HG02759 (cell line): ENCODE results near the gene IER3.
"Not testable (repeated sequence)": the region's sequence is repeated elsewhere in the genome, so short reads cannot be mapped to it uniquely, and the experiment has no call there.

Source experiments
- ATAC-seq: cut with Tn5 transposase; IDR thresholded peaks from one replicate; pipeline ENCODE4 v1.9.1; 2021; ENCODE audit warnings: mild to moderate bottlenecking, moderate library complexity; ENCODE audit not compliant: unreplicated experiment

IER3 gene

DNA sequence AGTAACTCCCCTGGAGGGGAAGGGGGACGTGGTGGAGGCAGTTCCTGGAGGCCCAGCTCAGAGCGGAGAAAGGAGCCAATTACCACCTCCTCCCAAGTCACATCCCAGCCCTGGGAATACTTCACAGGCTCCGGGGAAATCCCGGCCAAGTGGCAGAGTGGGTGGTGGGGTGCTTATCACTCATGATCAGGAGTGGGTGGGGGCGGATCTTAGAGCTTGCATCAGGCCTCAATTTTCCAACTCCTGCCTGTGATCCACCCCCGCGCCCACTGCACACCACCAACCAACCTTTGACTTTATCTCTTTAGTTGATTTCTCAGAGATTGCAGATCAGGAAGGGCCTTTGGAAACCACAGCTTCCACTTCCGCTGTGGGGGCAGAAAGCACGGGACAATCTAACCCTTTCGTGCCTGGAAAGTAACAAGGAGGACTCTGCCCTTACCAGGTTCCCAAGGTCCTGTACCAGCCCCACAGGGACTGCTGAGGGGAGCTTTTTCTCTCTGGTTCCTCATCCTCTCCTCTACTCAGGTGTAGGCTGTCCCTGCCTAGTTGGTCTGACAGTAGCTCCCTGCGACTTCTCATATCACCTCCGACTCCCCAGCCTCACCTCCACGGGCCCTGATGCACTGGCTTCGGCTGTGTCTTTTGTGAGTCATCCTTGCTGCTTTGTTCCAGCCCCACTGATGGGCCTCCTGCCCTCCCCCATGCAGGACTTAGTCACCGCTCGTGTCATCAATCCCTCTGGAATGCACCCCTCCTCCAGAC lies 24.9 kb upstream of the IER3 start:
- ATAC-seq, result no peak

DNA sequence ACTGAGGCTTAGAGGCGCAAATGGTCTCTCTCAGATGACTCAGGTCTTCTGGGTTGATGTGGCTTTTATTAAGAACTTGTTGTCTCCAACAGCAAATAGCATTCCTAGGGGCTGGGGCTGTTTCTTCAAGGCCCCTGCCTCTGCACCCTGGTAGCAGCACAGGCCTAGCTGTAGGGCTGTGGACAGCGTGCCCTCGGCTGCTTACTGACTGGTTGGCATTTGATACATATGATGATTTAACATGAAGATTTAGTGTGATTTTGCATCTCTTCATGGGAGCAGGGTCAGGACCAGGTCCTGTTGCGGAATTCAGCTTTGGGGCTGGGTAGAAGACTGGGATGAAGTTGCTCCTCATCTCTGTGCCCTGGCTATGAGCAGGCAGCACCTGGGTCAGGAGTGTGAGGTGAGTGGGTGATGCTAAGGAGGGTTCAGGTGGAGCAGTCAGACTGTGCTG lies 24.3 kb upstream of the IER3 start:
- no peak for ATAC-seq

DNA sequence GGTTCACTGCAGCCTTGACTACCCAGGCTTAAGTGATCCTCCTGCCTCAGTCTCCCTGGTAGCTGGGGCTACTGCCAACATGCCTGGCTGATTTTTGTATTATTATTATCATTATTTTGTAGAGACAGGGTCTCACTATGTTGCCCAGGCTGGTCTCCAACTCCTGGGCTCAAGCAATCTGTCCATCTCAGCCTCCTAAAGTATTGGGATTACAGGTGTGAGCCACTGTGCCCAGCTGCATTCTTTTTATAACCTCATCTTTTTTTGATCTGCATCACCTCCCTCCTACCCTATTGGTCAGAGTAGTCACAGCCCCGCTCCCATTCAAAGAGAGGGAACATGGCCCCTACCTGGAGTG lies 23.6 kb upstream of the IER3 start:
- ATAC-seq, result no peak

DNA sequence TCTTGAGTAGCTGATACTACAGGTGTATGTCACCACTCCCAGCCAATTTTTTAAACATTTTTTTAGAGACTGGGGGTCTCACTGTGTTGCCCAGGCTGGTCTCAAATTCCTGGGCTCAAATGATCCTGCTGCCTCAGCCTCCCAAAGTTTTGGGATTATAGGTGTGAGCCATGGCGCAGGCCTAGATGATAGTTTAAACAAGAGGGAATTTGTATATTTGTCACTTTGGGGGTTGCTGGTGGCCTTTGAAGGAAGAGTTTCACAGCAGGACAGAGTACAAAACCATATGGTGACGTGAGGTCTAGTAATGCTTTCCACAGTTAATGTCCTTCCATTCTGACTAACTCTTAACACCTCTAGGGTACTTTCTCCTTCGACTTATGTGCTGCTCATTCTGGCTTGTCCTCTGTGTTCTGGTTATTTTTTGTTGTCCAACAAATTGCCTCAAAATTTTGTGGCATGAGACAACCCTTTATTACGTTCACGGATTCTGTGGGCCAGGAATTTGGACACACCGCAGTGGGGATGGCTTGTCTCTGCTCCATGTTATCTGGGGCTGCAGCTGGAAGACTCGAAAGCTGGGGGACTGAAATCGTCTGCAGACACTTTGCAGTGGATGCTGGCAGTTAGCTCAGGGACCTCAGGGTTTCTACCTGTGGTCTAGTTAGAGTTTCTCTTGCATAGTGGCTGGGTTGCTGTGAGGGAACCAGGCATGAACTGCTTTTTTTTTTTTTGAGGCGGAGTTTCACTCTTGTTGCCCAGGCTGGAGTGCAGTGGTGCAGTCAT lies 23.0 kb upstream of the IER3 start:
- peak; percentile 59 for ATAC-seq

DNA sequence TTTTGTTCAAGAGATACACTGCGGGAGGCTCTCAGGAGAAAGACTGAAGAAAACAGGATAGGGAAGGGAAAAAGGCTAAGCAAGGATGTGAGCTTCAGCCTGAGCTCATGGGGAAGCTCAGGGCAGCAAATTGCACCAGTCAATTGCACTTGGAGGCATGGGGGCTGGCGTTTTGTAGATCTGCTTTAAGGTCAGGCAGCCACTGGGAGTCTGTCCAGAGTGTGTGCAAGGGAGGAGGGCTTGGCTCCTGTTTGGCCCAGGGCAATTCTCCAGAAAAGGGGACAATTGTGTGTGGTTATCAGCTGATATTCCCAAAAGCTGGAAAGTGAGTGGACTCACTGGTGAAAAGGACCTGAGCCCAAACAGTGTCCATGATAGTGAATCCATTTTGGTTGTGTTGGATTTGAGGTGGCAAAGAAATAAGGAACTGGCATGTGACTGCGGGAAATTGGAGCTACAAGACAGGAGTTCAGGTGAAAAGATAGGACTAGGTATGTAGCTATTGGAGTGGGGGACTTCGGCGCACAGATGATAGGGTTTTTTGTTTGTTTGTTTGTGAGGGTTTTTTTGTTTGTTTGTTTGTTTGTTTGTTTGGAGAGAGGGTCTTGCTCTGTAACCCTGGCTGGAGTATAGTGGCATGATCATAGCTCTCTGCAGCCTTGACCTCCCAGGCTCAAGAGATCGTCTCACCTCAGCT lies 22.3 kb upstream of the IER3 start:
- ATAC-seq, result no peak

DNA sequence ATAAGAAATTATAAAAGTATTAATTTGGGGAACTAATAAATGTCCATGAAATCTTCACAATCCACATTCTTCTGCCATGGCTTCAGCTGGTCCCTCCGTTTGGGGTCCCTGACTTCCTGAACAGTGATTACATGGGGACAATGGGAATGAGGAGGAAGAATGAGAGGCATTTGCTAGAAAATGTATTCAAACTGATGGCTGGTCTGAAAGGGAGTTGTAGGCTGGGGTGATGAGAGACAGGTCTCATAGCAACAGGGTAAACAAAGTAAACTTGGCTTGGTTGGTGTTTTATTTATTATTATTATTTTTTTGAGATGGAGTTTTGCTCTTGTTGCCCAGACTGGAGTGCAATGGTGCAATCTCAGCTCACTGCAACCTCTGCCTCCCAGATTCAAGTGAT lies 21.1 kb upstream of the IER3 start:
- not testable (repeated sequence) for ATAC-seq

DNA sequence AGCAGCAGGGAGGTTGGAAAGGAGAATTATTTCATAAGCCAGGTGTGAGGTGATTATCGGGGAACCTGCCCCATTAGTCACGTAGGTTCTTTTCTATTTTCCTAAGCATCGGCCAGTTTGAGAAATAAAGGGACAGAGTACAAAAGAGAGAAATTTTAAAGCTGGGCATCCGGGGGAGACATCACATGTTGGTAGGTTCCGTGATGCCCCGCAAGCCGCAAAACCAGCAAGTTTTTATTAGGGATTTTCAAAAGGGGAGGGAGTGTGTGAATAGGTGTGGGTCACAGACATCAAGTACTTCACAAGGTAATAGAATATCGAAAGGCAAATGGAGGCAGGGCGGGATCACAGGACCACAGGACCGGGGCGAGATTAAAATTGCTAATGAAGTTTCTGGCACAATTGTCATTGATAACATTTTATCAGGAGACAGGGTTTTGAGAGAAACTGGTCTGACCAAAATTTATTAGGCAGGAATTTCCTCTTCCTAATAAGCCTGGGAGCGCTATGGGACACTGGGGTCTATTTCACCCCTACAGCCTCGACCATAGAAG lies 20.2 kb upstream of the IER3 start:
- not testable (repeated sequence) for ATAC-seq

DNA sequence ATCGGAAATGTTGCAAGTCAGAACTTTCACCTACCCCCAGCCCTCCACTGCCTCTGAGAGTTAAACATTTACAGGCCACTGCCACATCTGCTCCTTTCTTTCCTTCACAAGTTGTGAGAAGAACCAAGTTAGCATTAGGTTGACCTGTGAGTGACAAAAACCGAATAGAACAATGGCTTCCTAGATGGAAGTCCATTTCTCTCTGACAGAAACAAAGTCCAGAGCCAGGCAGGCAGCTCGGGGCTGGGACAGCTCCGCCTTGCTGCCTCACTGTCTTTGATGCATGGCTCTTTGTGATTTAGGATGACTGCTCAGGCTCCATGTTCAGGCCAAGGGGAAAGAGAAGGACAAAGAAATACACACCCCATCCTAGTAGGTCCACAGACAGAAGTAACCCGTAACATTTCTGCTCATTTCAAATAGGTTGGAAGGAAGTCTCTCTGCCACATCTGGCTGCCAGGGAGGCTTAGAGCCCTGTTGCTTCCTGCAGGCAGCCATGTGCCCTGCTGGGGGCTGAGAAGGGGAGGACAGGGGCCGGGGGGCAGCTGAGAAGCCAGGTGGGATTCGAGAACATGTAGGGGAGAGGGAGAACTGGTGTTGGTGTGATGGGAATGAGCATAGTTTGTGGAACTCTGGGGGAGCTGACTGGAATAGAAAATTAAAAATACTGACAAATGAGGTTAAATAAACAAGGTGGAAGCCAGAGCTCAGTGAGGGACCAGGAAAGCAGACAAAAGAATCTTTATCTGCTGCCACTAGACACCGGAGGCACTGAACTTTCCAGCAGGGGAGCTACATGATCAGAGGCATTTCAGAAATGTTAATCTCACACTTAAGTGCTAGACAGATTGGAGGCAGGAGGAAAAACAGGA lies 19.5 kb upstream of the IER3 start:
- ATAC-seq, result peak; percentile 52

DNA sequence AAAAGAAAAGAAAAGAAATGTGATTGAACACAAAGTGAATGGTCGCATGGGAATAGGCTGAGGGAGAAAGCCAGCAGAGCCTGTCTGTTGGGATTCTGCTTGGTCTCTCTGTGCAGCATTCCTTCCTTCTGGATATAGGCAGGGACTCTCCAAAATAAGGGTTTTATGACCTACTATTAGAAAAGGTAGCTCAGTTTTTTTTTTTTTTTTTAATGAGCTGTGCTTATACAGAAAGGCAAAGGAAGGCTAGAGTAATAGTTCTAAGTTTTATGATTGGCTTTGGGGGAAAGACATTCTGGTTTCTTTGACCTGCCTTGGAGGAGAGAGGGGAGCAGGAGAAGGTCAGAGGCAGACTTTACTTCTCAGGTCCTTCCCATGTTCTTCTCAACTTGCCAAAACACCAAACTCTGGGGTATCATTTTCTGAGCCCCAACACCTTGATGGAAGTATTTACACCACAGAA lies 18.8 kb upstream of the IER3 start:
- no peak for ATAC-seq

DNA sequence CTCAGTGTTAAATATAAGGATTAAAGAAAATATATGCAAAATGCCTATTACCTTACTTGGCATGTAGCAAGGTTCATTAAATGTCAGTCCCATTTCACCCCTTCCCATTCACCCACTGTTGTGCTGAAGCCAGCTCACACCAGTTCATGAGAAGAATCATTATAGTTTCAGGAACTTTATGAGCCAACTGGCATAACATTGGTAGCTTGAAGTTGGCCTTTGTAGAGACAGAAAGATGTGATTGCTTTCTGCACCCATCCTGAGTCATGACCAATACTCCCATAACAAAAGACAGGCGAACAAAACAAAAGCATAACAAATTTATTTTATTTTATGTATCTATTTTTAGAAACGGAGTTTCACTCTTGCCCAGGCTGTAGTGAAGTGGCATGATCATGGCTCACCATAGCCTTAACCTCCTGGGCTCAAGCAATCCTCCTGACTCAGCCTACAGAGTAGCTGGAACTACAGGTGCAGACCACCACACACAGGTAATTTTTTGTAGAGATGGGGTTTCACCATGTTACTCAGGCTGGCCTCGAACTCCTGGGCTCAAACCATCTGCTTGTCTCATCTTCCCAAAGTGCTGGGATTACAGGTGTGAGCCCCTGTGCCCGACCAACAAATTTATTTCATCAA lies 17.6 kb upstream of the IER3 start:
- ATAC-seq, result no peak

DNA sequence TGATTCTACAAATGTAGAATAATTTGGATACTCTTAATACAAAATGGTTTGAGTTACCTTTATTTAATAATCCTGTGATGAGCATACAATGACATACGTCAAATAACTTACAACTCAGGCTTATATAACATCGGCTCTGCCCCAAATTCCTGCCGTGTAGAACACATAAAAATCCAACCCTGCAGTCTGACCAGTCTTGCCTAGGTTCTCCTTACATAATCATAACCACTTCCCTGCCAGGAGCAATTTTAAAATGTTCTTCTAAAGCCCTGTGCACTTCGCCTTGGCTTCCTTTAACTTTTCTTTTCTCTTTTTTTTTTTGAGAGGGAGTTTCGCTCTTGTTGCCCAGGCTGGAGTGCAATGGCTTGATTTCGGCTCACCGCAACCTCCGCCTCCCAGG lies 16.2 kb upstream of the IER3 start:
- no peak for ATAC-seq

DNA sequence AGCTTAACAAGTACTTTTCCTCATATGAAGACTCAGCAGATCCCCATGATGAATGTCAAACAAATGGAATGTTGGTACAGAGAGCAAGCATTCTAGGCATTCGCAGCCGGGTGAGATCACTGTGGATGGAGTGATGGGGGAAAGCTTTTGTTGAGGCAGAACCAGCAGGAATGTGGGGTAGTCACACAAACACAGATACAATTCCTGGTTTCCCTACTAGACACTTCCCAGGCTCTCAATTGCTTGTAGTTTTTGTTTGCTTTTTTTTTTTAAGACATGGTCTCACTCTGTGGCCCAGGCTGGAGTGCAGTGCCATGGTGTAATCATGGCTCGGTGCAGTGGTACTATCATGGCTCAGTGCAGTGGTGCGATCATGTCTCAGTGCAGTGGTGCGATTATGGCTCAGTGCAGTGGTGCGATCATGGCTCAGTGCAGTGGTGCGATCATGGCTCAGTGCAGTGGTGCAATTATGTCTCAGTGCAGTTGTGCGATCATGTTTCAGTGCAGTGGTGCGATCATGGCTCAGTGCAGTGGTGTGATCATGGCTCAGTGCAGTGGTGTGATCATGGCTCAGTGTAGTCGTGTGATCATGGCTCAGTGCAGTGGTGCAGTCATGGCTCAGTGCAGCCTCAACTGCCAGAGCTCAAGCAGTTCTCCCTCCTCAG lies 15.4 kb upstream of the IER3 start:
- ATAC-seq, result no peak

DNA sequence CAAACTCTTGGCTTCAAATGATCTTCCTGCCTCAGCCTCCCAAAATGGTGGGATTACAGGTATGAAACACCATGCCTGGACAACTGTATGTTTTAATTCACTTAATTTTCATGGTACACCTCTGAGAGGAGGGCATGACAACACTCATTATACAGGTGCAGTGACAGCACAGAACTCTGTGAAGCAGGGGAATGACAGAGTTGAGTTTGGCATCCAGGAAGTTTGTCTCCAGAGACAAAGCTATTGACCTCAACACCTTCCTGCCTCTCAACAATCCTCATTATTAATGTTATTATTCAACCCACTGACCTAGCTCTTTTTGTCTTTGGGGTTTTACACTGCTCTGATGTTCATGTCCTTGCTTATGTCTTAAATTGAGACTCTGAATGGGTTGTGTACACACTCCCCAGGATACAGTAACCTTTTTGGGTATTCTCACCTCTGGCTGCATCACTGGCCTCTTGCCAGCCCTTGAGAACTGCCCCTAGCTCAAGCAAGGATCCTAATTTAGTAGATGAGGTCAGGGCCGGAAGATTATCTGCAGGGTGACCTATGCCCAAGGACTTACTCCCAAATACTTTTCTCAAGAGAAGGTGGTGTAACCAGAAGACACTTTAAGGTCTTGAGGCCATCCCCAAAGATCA lies 13.0 kb upstream of the IER3 start:
- no peak for ATAC-seq

DNA sequence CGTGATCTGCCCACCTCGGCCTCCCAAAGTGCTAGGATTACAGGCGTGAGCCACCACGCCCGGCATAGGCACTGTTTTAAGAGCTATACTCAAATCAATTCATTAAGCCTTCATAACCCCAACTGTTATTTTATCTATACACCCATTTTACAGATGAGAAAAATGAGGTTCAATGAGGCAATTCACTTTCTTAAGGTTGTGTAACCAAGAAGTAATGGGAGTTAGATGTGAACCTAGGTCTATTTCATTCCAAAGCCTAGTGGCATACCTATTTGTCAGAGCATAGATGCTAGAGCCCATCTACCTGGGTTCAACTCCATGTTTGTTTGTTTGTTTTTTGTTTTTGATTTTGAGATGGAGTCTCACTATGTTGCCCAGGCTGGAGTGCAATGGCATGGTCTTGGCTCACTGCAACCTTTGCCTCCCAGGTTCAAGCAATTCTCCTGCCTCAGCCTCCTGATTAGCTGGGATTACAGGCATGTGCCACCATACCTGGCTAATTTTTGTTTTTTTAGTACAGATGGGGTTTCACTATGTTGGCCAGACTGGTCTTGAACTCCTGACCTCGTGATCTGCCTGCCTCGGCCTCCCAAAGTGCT lies 12.2 kb upstream of the IER3 start:
- ATAC-seq, result not testable (repeated sequence)

DNA sequence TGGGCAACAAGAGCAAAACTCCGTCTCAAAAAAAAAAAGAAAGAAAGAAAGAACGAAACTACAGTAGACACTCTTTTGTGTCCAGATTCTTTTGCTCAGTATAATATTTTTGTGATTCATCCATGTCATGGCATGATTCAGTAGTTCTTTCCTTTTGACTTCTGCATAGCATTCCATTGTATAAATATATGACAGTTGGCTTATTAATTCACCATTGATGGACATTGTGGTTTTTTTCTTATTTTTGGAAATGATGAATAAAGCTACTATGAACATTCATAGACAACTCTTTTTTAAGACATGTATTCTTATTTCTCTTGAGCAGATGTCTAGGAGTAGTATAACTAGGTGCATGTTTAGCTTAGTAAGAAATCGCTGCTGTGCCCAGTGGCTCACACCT lies 10.3 kb upstream of the IER3 start:
- no peak for ATAC-seq

DNA sequence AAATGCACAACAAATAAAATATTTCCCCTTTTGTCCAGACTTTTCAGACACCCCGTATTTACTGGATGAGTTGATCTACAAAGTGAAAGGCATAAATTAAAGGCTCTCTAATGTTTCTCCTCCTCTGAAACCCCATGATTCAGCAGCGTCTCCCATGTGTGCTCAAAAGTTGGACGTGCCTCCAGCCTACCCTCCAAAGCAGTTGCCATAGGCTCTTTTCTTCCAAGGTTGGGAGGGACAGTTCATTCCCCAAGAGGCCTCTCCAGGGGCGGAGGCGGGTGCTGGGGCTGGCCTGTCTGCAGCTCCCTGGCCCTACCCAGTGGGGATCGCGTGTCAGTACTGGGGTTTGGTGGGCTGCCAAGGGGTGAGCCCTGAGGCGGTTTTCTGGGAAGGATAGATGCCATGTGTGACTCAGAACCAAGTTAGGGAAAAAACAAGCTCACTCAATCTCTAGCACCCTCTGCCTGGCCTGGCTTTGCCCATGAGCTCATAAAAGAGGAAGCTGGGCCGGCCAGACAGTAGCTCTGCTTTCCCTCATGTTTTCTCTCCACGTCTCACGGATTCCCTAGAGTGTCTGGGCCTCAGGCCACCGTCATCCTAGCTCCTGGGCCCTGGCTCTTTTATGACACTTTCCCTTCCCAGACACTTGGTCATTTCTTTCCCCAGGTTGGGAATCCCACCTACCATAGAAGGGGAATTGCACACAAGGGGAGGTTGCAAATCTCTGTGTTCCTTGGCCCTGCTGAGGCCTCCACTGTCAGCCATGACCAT lies 8.0 kb upstream of the IER3 start:
- no peak for ATAC-seq

DNA sequence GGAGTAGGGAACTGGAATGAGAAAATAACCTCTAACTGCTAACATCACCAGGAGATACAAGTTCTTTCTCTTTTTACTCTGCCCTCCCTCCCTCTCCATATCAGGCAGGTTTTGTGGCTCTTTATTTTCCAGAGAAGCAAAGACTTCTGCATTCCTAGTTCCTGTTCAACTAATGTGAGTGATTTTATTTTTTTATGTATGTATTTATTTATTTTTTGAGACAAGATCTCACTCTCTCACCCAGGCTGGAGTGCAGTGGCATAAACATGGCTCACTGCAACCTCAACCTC lies 6.0 kb upstream of the IER3 start:
- ATAC-seq, result no peak
